Endothelial cell (in vitro differentiated cells): ENCODE results near the gene NCOA3. TPM values are rescaled to one million over a fixed set of nuclear protein-coding genes. Genes with fewer than 3 reads are reported as not detected.

Experiments
- DNase-seq: peaks from one replicate; pipeline ENCODE4 v3.0.0; 2021; ENCODE audit warnings: low spot score
- H3K27ac Mint-ChIP-seq: one replicate; pipeline ENCODE4 v1.8.0; 2021; ENCODE audit warnings: mixed read lengths, inconsistent platforms; ENCODE audit not compliant: unreplicated experiment
- H3K27me3 Mint-ChIP-seq: one replicate; pipeline ENCODE4 v1.8.0; 2021; ENCODE audit warnings: mild to moderate bottlenecking, moderate library complexity, mixed read lengths, inconsistent platforms; ENCODE audit not compliant: unreplicated experiment
- H3K36me3 Mint-ChIP-seq: one replicate; pipeline ENCODE4 v1.8.0; 2021; ENCODE audit warnings: mild to moderate bottlenecking, low read depth, mixed read lengths, inconsistent platforms; ENCODE audit not compliant: unreplicated experiment
- H3K4me1 Mint-ChIP-seq: one replicate; pipeline ENCODE4 v1.8.0; 2021; ENCODE audit warnings: mild to moderate bottlenecking, mixed read lengths, inconsistent platforms; ENCODE audit not compliant: unreplicated experiment
- H3K4me3 Mint-ChIP-seq: one replicate; pipeline ENCODE4 v1.8.0; 2021; ENCODE audit warnings: mild to moderate bottlenecking, mixed read lengths, inconsistent platforms; ENCODE audit not compliant: unreplicated experiment
- H3K9me3 Mint-ChIP-seq: one replicate; pipeline ENCODE4 v1.8.0; 2021; ENCODE audit warnings: mixed read lengths, inconsistent platforms; ENCODE audit not compliant: unreplicated experiment
- CTCF ChIP-seq: fragments of 200-600 bp; sonication (generic); IDR thresholded peaks from one replicate; pipeline ENCODE4 v1.5.0; 2021; ENCODE audit warnings: antibody characterized with exemption; ENCODE audit not compliant: unreplicated experiment
- total RNA-seq: library from RNA; stranded (reverse); fragmentation: NEBNext Ultra II Directional; extraction: Animal tissue kit (Norgen Biotek cat#: 25700); gene quantifications from one replicate; pipeline ENCODE4 v1.2.1, GENCODE V29; 2021; ENCODE audit not compliant: unreplicated experiment

The NCOA3 gene
- total RNA-seq, 1 donor from 2014 or later = 54.8 TPM

GRCh38 chr20:47568837-47569410 is 67.2 kb downstream of the NCOA3 start:
- Mint-ChIP-seq H3K27ac (no peak overlapping the region), H3K9me3 (no peaks in the 10 kb centered on the region), H3K4me1 (peaks cover 14% of the 10 kb centered on the region), H3K27me3 (no peaks in the 10 kb centered on the region), H3K4me3 (no peak overlapping the region), H3K36me3 (peaks cover 24% of the 10 kb centered on the region)
- no peak for TF ChIP-seq CTCF
- DNase-seq = no peak

GRCh38 chr20:47571426-47571825 is 69.7 kb downstream of the NCOA3 start:
- no peaks in the 10 kb centered on the region for H3K9me3 Mint-ChIP-seq
- no peak overlapping the region for H3K27ac Mint-ChIP-seq
- TF ChIP-seq CTCF = no peak
- H3K4me3 Mint-ChIP-seq = no peak overlapping the region
- H3K27me3 Mint-ChIP-seq = no peaks in the 10 kb centered on the region
- DNase-seq = no peak
- H3K36me3 Mint-ChIP-seq = peaks cover 24% of the 10 kb centered on the region
- peaks cover 22% of the 10 kb centered on the region for H3K4me1 Mint-ChIP-seq

- no peak for DNase-seq
- Mint-ChIP-seq H3K27me3 (no peaks in the 10 kb centered on the region), H3K4me3 (no peak overlapping the region), H3K4me1 (peaks cover 29% of the 10 kb centered on the region), H3K27ac (no peak overlapping the region), H3K9me3 (no peaks in the 10 kb centered on the region), H3K36me3 (peaks cover 24% of the 10 kb centered on the region)
- no peak for TF ChIP-seq CTCF
Measured at GRCh38 chr20:47572105-47572729, 70.5 kb downstream of the NCOA3 start.

GRCh38 chr20:47573559-47573958 is 71.9 kb downstream of the NCOA3 start:
- Mint-ChIP-seq H3K4me1 (peaks cover 24% of the 10 kb centered on the region), H3K36me3 (peaks cover 24% of the 10 kb centered on the region), H3K27me3 (no peaks in the 10 kb centered on the region), H3K9me3 (no peaks in the 10 kb centered on the region), H3K27ac (no peak overlapping the region), H3K4me3 (no peak overlapping the region)
- DNase-seq = no peak
- TF ChIP-seq CTCF = no peak

- TF ChIP-seq CTCF = no peak
- DNase-seq = no peak
- Mint-ChIP-seq H3K27me3 (peaks cover 1% of the 10 kb centered on the region), H3K36me3 (peaks cover 20% of the 10 kb centered on the region), H3K4me3 (no peak overlapping the region), H3K27ac (no peak overlapping the region), H3K9me3 (no peaks in the 10 kb centered on the region), H3K4me1 (peaks cover 24% of the 10 kb centered on the region)
Measured at GRCh38 chr20:47574616-47575364, 73.1 kb downstream of the NCOA3 start.
